HG03439 (cell line): ENCODE measurements around the gene SLC6A3.
"Not testable (repeated sequence)": the region's sequence is repeated elsewhere in the genome, so short reads cannot be mapped to it uniquely, and the experiment has no call there.

Experiments used
- ATAC-seq: cut with Tn5 transposase; IDR thresholded peaks from one replicate; pipeline ENCODE4 v1.9.1; 2021; ENCODE audit warnings: mild to moderate bottlenecking, moderate library complexity; ENCODE audit not compliant: unreplicated experiment

Gene SLC6A3

GRCh38 chr5:1422522-1422921, 22.7 kb downstream of the SLC6A3 start:
- ATAC-seq = not testable (repeated sequence)

- no peak for ATAC-seq
Measured at GRCh38 chr5:1421521-1422341, 23.5 kb downstream of the SLC6A3 start.

- ATAC-seq = no peak
Measured at GRCh38 chr5:1420211-1421195, 24.7 kb downstream of the SLC6A3 start.

- ATAC-seq = no peak
Measured at GRCh38 chr5:1419476-1420210, 25.6 kb downstream of the SLC6A3 start.

- ATAC-seq = no peak
Measured at GRCh38 chr5:1418921-1419280, 26.3 kb downstream of the SLC6A3 start.

- ATAC-seq = no peak
Measured at GRCh38 chr5:1418238-1418920, 26.9 kb downstream of the SLC6A3 start.

- ATAC-seq = no peak
Measured at GRCh38 chr5:1417586-1418225, 27.5 kb downstream of the SLC6A3 start.

GRCh38 chr5:1416856-1417469, 28.3 kb downstream of the SLC6A3 start:
- no peak for ATAC-seq

GRCh38 chr5:1415626-1416360, 29.4 kb downstream of the SLC6A3 start:
- no peak for ATAC-seq

- ATAC-seq = no peak
Measured at GRCh38 chr5:1415059-1415425, 30.2 kb downstream of the SLC6A3 start.

- no peak for ATAC-seq
Measured at GRCh38 chr5:1414311-1415058, 30.8 kb downstream of the SLC6A3 start.

- no peak for ATAC-seq
Measured at GRCh38 chr5:1413611-1414241, 31.5 kb downstream of the SLC6A3 start.

- no peak for ATAC-seq
Measured at GRCh38 chr5:1413211-1413610, 32.0 kb downstream of the SLC6A3 start.

- ATAC-seq = no peak
Measured at GRCh38 chr5:1412621-1413020, 32.6 kb downstream of the SLC6A3 start.

- no peak for ATAC-seq
Measured at GRCh38 chr5:1412163-1412562, 33.1 kb downstream of the SLC6A3 start.

- ATAC-seq = no peak
Measured at GRCh38 chr5:1411099-1411498, 34.1 kb downstream of the SLC6A3 start.

GRCh38 chr5:1410156-1411014, 34.9 kb downstream of the SLC6A3 start:
- no peak for ATAC-seq
